Measurements from ENCODE around the gene EDEM2. TPM values are rescaled to one million over a fixed set of nuclear protein-coding genes. Genes with fewer than 3 reads are reported as not detected.
"Not testable (repeated sequence)": the region's sequence is repeated elsewhere in the genome, so short reads cannot be mapped to it uniquely, and the experiment has no call there.

EDEM2 gene
- total RNA-seq, 1 donor from 2014 or later, result 10.8 TPM

DNA sequence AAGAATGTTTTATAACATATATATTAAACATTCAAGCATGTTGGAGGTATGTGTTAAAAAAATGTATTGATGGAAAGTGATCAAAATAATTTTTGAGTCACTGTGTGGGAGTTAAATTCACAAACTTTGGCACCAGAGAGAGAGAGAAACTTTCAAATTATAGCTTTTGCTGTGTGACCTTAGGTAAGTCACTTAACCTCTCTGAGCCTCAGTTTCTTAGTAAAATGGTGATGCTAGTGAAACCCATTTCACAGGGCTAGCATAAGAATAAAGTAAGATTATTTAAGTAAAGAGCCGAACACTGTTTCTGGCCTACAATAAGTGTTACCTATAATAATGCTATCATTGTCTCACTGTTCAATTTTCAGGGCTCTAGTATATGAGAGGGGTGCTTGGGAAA, 20.7 kb upstream of the EDEM2 start:
- H3K36me3 Mint-ChIP-seq (ENCODE audit: unreplicated experiment), result no peaks in the 10 kb centered on the region
- peaks cover 4% of the 10 kb centered on the region for H3K4me1 Mint-ChIP-seq (ENCODE audit: low read depth, unreplicated experiment)
- peaks cover 6% of the 10 kb centered on the region for H3K27me3 Mint-ChIP-seq (ENCODE audit: unreplicated experiment)
- no peak overlapping the region for H3K4me3 Mint-ChIP-seq (ENCODE audit: unreplicated experiment)
- DNase-seq, result no peak
- no peaks in the 10 kb centered on the region for H3K9me3 Mint-ChIP-seq (ENCODE audit: unreplicated experiment)
- no peak overlapping the region for H3K27ac Mint-ChIP-seq (ENCODE audit: unreplicated experiment)
- TF ChIP-seq, protein P1, sequence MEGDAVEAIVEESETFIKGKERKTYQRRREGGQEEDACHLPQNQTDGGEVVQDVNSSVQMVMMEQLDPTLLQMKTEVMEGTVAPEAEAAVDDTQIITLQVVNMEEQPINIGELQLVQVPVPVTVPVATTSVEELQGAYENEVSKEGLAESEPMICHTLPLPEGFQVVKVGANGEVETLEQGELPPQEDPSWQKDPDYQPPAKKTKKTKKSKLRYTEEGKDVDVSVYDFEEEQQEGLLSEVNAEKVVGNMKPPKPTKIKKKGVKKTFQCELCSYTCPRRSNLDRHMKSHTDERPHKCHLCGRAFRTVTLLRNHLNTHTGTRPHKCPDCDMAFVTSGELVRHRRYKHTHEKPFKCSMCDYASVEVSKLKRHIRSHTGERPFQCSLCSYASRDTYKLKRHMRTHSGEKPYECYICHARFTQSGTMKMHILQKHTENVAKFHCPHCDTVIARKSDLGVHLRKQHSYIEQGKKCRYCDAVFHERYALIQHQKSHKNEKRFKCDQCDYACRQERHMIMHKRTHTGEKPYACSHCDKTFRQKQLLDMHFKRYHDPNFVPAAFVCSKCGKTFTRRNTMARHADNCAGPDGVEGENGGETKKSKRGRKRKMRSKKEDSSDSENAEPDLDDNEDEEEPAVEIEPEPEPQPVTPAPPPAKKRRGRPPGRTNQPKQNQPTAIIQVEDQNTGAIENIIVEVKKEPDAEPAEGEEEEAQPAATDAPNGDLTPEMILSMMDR (IDR thresholded peaks at IDR 0.05; ENCODE audit: partially characterized antibody, unreplicated experiment), result no peak

DNA sequence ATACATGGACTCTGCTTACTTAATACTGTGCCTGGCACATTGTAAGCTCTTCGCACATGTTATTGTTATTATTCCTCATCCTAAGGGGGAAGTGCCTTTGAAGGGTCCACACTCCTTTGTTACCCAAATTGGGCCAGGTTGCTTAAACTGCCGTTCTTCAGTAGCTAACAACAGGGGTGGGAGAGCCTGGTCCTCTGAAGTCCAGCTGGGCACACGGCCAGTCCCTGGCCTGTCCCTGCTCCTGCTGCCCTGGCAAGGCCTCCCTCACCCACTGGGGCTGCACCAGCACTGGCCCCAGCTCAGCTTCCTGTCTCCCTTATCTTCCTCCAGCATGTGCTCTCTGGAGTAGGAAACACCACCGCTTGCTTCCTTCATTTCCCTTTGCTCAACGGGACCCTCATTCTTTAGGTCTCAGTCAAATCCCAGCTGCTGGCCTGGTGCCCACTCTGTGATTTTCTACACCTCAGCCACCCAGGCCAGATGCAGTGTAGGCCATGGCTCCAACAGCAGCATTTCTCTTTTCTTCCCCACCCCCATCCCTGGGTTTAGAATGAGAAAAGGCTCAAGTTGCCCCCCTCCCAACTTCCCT, 19.2 kb upstream of the EDEM2 start:
- H3K36me3 Mint-ChIP-seq (ENCODE audit: unreplicated experiment), result no peaks in the 10 kb centered on the region
- H3K4me1 Mint-ChIP-seq (ENCODE audit: low read depth, unreplicated experiment), result no peaks in the 10 kb centered on the region
- H3K9me3 Mint-ChIP-seq (ENCODE audit: unreplicated experiment), result no peaks in the 10 kb centered on the region
- H3K4me3 Mint-ChIP-seq (ENCODE audit: unreplicated experiment), result no peak overlapping the region
- H3K27ac Mint-ChIP-seq (ENCODE audit: unreplicated experiment), result no peak overlapping the region
- no peak for DNase-seq
- peaks cover 2% of the 10 kb centered on the region for H3K27me3 Mint-ChIP-seq (ENCODE audit: unreplicated experiment)
- TF ChIP-seq, protein P1 (IDR thresholded peaks at IDR 0.05; ENCODE audit: partially characterized antibody, unreplicated experiment), result no peak

DNA sequence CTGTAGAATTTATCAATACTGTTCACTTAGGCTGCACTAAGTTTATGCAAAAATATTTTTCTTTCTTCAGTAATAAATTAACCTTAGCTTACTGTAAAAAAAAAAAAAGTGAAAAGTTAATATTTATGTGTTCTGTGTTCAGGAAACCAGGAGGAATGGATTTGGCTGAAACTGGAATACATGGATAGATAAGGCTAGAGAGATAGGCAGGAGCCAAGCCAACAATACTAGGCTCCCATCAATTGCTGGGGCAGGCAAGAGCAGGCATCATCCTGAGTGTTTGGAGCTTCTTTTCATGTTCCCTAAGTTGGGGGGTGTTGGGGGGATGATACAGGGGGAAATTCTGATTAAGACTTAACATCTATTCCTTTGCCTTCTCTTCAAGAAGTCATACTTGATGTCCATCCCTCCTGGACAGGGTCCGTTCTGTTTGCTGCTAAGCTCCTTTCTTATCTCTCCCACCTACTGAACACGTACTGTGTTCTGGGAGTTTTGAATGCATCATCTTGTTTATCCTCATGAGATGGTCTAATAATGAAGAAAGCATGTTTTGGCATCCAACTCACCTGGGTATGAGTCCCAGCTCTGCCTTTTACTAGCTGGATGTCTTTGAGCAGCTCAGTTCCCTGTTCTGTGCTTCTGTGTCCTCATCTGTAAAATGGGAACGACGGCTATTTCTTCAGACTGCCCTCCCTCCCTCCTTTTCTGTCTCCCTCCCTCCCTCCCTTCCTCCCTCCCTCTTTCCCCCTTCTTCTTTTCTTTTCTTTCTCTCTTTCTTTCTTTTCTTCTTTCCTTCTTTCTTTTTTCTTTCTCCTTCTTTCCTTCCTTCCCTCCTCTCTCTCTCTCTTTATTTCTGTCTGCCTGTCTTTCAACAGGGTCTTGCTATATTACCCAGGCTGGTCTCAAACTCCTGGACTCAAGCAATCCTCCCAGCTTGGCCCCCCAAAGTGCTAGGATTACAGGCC, 18.4 kb upstream of the EDEM2 start:
- Mint-ChIP-seq H3K36me3 (ENCODE audit: unreplicated experiment) (no peaks in the 10 kb centered on the region), H3K4me3 (ENCODE audit: unreplicated experiment) (no peak overlapping the region), H3K27me3 (ENCODE audit: unreplicated experiment) (peaks cover 2% of the 10 kb centered on the region), H3K4me1 (ENCODE audit: low read depth, unreplicated experiment) (no peaks in the 10 kb centered on the region), H3K9me3 (ENCODE audit: unreplicated experiment) (no peaks in the 10 kb centered on the region), H3K27ac (ENCODE audit: unreplicated experiment) (no peak overlapping the region)
- DNase-seq, result no peak
- TF ChIP-seq, protein P1 (IDR thresholded peaks at IDR 0.05; ENCODE audit: partially characterized antibody, unreplicated experiment), result no peak

DNA sequence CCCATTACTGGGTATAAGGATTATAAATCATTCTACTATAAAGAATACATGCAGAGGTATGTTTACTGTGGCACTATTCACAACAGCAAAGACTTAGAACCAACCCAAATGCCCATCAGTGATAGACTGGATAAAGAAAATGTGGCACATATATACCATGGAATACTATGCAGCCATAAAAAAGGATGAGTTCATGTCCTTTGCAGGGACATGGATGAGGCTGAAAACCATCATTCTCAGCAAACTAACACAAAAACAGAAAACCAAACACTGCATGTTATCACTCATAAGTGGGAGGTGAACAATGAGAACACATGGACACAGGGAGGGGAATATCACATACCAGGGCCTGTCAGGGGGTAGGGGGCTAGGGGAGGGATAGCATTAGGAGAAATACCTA, 17.4 kb upstream of the EDEM2 start:
- H3K27ac Mint-ChIP-seq (ENCODE audit: unreplicated experiment); H3K27me3 Mint-ChIP-seq (ENCODE audit: unreplicated experiment); H3K4me1 Mint-ChIP-seq (ENCODE audit: low read depth, unreplicated experiment); H3K36me3 Mint-ChIP-seq (ENCODE audit: unreplicated experiment); DNase-seq; H3K4me3 Mint-ChIP-seq (ENCODE audit: unreplicated experiment); H3K9me3 Mint-ChIP-seq (ENCODE audit: unreplicated experiment): not testable (repeated sequence)

DNA sequence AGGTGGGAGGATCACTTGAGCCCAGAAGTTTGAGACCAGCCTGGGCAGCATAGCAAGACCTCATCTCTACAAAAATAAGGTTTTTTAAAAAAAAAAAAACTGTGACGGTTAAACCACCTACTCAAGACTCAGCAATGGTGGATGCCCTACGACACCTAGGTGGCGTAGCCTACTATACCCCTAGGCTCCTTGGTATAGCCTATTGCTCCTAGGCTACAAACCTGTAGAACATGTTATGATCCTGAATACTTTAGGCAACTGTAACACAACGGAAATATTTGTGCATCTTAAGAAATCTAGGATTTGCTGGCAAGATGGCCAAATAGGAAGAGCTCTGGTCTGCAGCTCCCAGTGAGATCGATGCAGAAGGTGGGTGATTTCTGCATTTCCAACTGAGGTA, 13.2 kb upstream of the EDEM2 start:
- not testable (repeated sequence) for H3K27me3 Mint-ChIP-seq (ENCODE audit: unreplicated experiment); H3K9me3 Mint-ChIP-seq (ENCODE audit: unreplicated experiment); H3K4me3 Mint-ChIP-seq (ENCODE audit: unreplicated experiment); DNase-seq; H3K27ac Mint-ChIP-seq (ENCODE audit: unreplicated experiment); H3K4me1 Mint-ChIP-seq (ENCODE audit: low read depth, unreplicated experiment); H3K36me3 Mint-ChIP-seq (ENCODE audit: unreplicated experiment)

DNA sequence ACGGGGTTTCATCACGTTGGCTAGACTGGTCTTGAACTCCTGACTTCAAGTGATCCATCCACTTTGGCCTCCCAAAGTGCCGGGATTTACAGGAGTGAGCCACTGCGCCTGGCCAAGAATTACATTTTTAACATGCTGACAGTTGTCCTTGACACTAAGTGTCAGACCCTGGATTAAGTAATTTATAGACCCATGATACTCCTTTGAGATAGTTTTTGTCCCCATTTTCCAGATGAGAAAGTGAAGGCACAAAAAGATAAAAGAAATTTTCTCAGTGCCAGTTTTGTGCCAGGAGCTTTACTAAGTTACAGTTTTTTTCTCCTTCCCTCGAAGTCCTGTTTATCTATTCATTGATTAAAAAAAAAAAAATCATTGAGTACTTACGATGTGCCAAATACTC, 9.8 kb upstream of the EDEM2 start:
- Mint-ChIP-seq H3K4me3 (ENCODE audit: unreplicated experiment) (no peak overlapping the region), H3K27me3 (ENCODE audit: unreplicated experiment) (no peaks in the 10 kb centered on the region), H3K36me3 (ENCODE audit: unreplicated experiment) (no peaks in the 10 kb centered on the region), H3K9me3 (ENCODE audit: unreplicated experiment) (no peaks in the 10 kb centered on the region), H3K4me1 (ENCODE audit: low read depth, unreplicated experiment) (no peaks in the 10 kb centered on the region), H3K27ac (ENCODE audit: unreplicated experiment) (no peak overlapping the region)
- TF ChIP-seq, protein P1 (IDR thresholded peaks at IDR 0.05; ENCODE audit: partially characterized antibody, unreplicated experiment), result no peak
- DNase-seq, result no peak

Measured in glutamatergic neuron (in vitro differentiated cells).